GM12892 (cell line): ENCODE measurements around the gene LNX1.

Experiments used
- POLR2A ChIP-seq: IDR thresholded peaks from 2 replicates; pipeline ENCODE4 v1.6.1; 2011; ENCODE audit warnings: low read depth, low read length, control low read depth
- TAF1 ChIP-seq: IDR thresholded peaks from 2 replicates; pipeline ENCODE4 v1.6.1; 2011; ENCODE audit warnings: low read depth, mild to moderate bottlenecking, control low read depth, low read length, borderline replicate concordance

DNA sequence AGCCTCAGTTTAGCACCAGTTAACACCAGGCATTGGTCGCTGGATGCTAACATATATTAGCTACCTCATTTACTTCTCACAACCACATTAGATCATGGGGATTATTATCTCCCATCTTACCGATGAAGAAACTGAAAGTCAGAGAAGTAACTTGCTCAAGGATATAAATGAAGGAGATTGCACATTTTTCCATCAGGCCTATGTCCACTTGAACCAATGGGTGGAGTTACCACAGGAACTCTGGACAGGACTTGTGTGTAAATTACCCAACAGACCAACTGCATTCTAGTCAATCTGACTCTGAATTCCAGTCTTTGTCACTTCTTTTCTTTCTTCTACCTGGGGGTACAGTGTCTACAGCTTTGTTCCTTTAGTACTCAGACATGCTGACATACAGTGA lies 1.8 kb downstream of the LNX1 start:
- no peak for TF ChIP-seq POLR2A
- no peak for TF ChIP-seq TAF1
